ENCODE measurements around the gene NID2.
A peak's percentile ranks its signal among the peaks of the same experiment; 100 is the strongest.

The NID2 gene

GRCh38 chr14:51999084-51999483 is 69.8 kb downstream of the NID2 start:
- no peak for TF ChIP-seq CTCF (IDR thresholded peaks at IDR 0.05; ENCODE audit: low read depth, low read length, poor library complexity, severe bottlenecking)
- no peak for TF ChIP-seq EZH2phosphoT487 (IDR thresholded peaks at IDR 0.05; ENCODE audit: borderline replicate concordance, low read length)
- Histone ChIP-seq H3K4me3 (ENCODE audit: low read length) (no peak overlapping the region), H4K20me1 (ENCODE audit: control insufficient read depth, insufficient read depth, low read depth, low read length) (no peaks in the 10 kb centered on the region), H3K9me2 (replicated peaks; ENCODE audit: control insufficient read depth, low read length) (no peaks in the 10 kb centered on the region), H3K79me2 (ENCODE audit: control insufficient read depth, low read length) (peaks cover 34% of the 10 kb centered on the region), H3K4me2 (ENCODE audit: low read length) (no peak overlapping the region), H3K9me3 (ENCODE audit: control insufficient read depth, insufficient read depth, low read length) (no peaks in the 10 kb centered on the region), H3K36me3 (ENCODE audit: control insufficient read depth, low read length) (peaks cover 94% of the 10 kb centered on the region), H3K27ac (ENCODE audit: low read depth, low read length) (no peak overlapping the region), H3F3A (ENCODE audit: control insufficient read depth, insufficient read depth) (no peaks in the 10 kb centered on the region), H3K4me1 (ENCODE audit: control insufficient read depth, low read length) (no peaks in the 10 kb centered on the region), H3K27me3 (ENCODE audit: control insufficient read depth, low read length) (no peaks in the 10 kb centered on the region)

GRCh38 chr14:51998348-51998747 is 70.5 kb downstream of the NID2 start:
- no peaks in the 10 kb centered on the region for H3K9me3 ChIP-seq (ENCODE audit: control insufficient read depth, insufficient read depth, low read length)
- H4K20me1 ChIP-seq (ENCODE audit: control insufficient read depth, insufficient read depth, low read depth, low read length), result no peaks in the 10 kb centered on the region
- no peak overlapping the region for H3K4me3 ChIP-seq (ENCODE audit: low read length)
- no peak overlapping the region for H3K27ac ChIP-seq (ENCODE audit: low read depth, low read length)
- no peak for TF ChIP-seq EZH2phosphoT487 (IDR thresholded peaks at IDR 0.05; ENCODE audit: borderline replicate concordance, low read length)
- no peak for TF ChIP-seq CTCF (IDR thresholded peaks at IDR 0.05; ENCODE audit: low read depth, low read length, poor library complexity, severe bottlenecking)
- H3K79me2 ChIP-seq (ENCODE audit: control insufficient read depth, low read length), result peaks cover 42% of the 10 kb centered on the region
- H3F3A ChIP-seq (ENCODE audit: control insufficient read depth, insufficient read depth), result no peaks in the 10 kb centered on the region
- no peaks in the 10 kb centered on the region for H3K9me2 ChIP-seq (replicated peaks; ENCODE audit: control insufficient read depth, low read length)
- H3K36me3 ChIP-seq (ENCODE audit: control insufficient read depth, low read length), result peaks cover 94% of the 10 kb centered on the region
- no peak overlapping the region for H3K4me2 ChIP-seq (ENCODE audit: low read length)
- H3K4me1 ChIP-seq (ENCODE audit: control insufficient read depth, low read length), result peaks cover 5% of the 10 kb centered on the region
- H3K27me3 ChIP-seq (ENCODE audit: control insufficient read depth, low read length), result no peaks in the 10 kb centered on the region

- Histone ChIP-seq H3K27ac (ENCODE audit: low read depth, low read length) (no peak overlapping the region), H4K20me1 (ENCODE audit: control insufficient read depth, insufficient read depth, low read depth, low read length) (no peaks in the 10 kb centered on the region), H3K9me2 (replicated peaks; ENCODE audit: control insufficient read depth, low read length) (no peaks in the 10 kb centered on the region), H3K36me3 (ENCODE audit: control insufficient read depth, low read length) (peaks cover 92% of the 10 kb centered on the region), H3K4me2 (ENCODE audit: low read length) (no peak overlapping the region), H3K4me3 (ENCODE audit: low read length) (no peak overlapping the region), H3K27me3 (ENCODE audit: control insufficient read depth, low read length) (no peaks in the 10 kb centered on the region), H3F3A (ENCODE audit: control insufficient read depth, insufficient read depth) (no peaks in the 10 kb centered on the region), H3K9me3 (ENCODE audit: control insufficient read depth, insufficient read depth, low read length) (no peaks in the 10 kb centered on the region), H3K4me1 (ENCODE audit: control insufficient read depth, low read length) (peaks cover 19% of the 10 kb centered on the region), H3K79me2 (ENCODE audit: control insufficient read depth, low read length) (peaks cover 60% of the 10 kb centered on the region)
- no peak for TF ChIP-seq EZH2phosphoT487 (IDR thresholded peaks at IDR 0.05; ENCODE audit: borderline replicate concordance, low read length)
- peak; percentile 66 for TF ChIP-seq CTCF (IDR thresholded peaks at IDR 0.05; ENCODE audit: low read depth, low read length, poor library complexity, severe bottlenecking)
Observed at GRCh38 chr14:51996148-51996746, 72.6 kb downstream of the NID2 start.

Data from DOHH2 (cell line).